Subcutaneous abdominal adipose tissue (tissue), 5 donors: ENCODE measurements around the gene PLEKHA5.
"Not testable (repeated sequence)": the region's sequence is repeated elsewhere in the genome, so short reads cannot be mapped to it uniquely, and the experiment has no call there.

Source experiments
- H3K27ac ChIP-seq: one replicate; pipeline ENCODE4 v1.7.0; 2013; ENCODE audit warnings: low read depth, mild to moderate bottlenecking, inconsistent platforms, low read length, moderate library complexity
- H3K27me3 ChIP-seq, 5 donors: one replicate each; pipeline ENCODE4 v1.7.0; 2013; ENCODE audit warnings: low read length in 5 of 5, inconsistent platforms in 1 of 5; ENCODE audit not compliant: control insufficient read depth in 5 of 5, insufficient read depth in 4 of 5
- H3K36me3 ChIP-seq, 5 donors: one replicate each; pipeline ENCODE4 v1.7.0; 2013; ENCODE audit warnings: low read length in 5 of 5; ENCODE audit not compliant: control insufficient read depth in 5 of 5, insufficient read depth in 5 of 5
- H3K4me1 ChIP-seq, 5 donors: one replicate each; pipeline ENCODE4 v1.7.0; 2013; ENCODE audit warnings: low read length in 5 of 5, mild to moderate bottlenecking in 3 of 5, moderate library complexity in 1 of 5; ENCODE audit not compliant: control insufficient read depth in 5 of 5, insufficient read depth in 5 of 5
- H3K4me3 ChIP-seq, 5 donors: one replicate each; pipeline ENCODE4 v1.7.0; 2013; ENCODE audit warnings: low read length in 5 of 5, low read depth in 1 of 5
- H3K9ac ChIP-seq, 5 donors: one replicate each; pipeline ENCODE4 v1.7.0; 2013; ENCODE audit warnings: low read length in 5 of 5, mild to moderate bottlenecking in 4 of 5, moderate library complexity in 3 of 5
- H3K9me3 ChIP-seq, 5 donors: one replicate each; pipeline ENCODE4 v1.7.0; 2013; ENCODE audit warnings: low read length in 5 of 5; ENCODE audit not compliant: control insufficient read depth in 5 of 5
- donor health status: healthy.
- donor health status: healthy.
- donor health status: healthy.
- donor health status: healthy.
- donor health status: healthy.

PLEKHA5 gene

GRCh38 chr12:19302100-19302640, 172.6 kb downstream of the PLEKHA5 start:
- no peaks in the 10 kb centered on the region for H3K4me1 ChIP-seq
- H3K27ac ChIP-seq = no peak overlapping the region
- no peaks in the 10 kb centered on the region for H3K9me3 ChIP-seq
- H3K36me3 ChIP-seq = peaks cover 0 to 15% (median 8%) of the 10 kb centered on the region in 5 donors
- H3K9ac ChIP-seq = no peak overlapping the region
- H3K27me3 ChIP-seq = no peaks in the 10 kb centered on the region
- H3K4me3 ChIP-seq = no peak overlapping the region

- H3K4me1 ChIP-seq = no peaks in the 10 kb centered on the region
- no peak overlapping the region for H3K4me3 ChIP-seq
- H3K27me3 ChIP-seq = no peaks in the 10 kb centered on the region
- peaks cover 0 to 15% (median 8%) of the 10 kb centered on the region in 5 donors for H3K36me3 ChIP-seq
- no peak overlapping the region for H3K9ac ChIP-seq
- no peak overlapping the region for H3K27ac ChIP-seq
- H3K9me3 ChIP-seq = no peaks in the 10 kb centered on the region
Observed at GRCh38 chr12:19303496-19303895, 174.0 kb downstream of the PLEKHA5 start.

GRCh38 chr12:19304149-19304750, 174.7 kb downstream of the PLEKHA5 start:
- no peak overlapping the region for H3K27ac ChIP-seq
- H3K4me3 ChIP-seq = no peak overlapping the region
- H3K27me3 ChIP-seq = no peaks in the 10 kb centered on the region
- no peak overlapping the region for H3K9ac ChIP-seq
- no peaks in the 10 kb centered on the region for H3K4me1 ChIP-seq
- peaks cover 0 to 13% (median 8%) of the 10 kb centered on the region in 5 donors for H3K36me3 ChIP-seq
- no peaks in the 10 kb centered on the region for H3K9me3 ChIP-seq

- H3K9me3 ChIP-seq, H3K4me1 ChIP-seq, H3K4me3 ChIP-seq, H3K27ac ChIP-seq, H3K9ac ChIP-seq, H3K27me3 ChIP-seq, H3K36me3 ChIP-seq: not testable (repeated sequence)
Observed at GRCh38 chr12:19305621-19306020, 176.1 kb downstream of the PLEKHA5 start.

GRCh38 chr12:19306366-19306765, 176.8 kb downstream of the PLEKHA5 start:
- H3K27ac ChIP-seq = no peak overlapping the region
- H3K36me3 ChIP-seq = peaks cover 0 to 8% (median 6%) of the 10 kb centered on the region in 5 donors
- H3K9ac ChIP-seq = no peak overlapping the region
- H3K9me3 ChIP-seq = no peaks in the 10 kb centered on the region
- H3K27me3 ChIP-seq = no peaks in the 10 kb centered on the region
- H3K4me1 ChIP-seq = no peaks in the 10 kb centered on the region
- no peak overlapping the region for H3K4me3 ChIP-seq

GRCh38 chr12:19307451-19307850, 177.9 kb downstream of the PLEKHA5 start:
- H3K4me3 ChIP-seq = no peak overlapping the region
- H3K27me3 ChIP-seq = no peaks in the 10 kb centered on the region
- no peaks in the 10 kb centered on the region for H3K9me3 ChIP-seq
- H3K27ac ChIP-seq = no peak overlapping the region
- no peak overlapping the region for H3K9ac ChIP-seq
- no peaks in the 10 kb centered on the region for H3K4me1 ChIP-seq
- H3K36me3 ChIP-seq = peaks cover 0 to 8% (median 6%) of the 10 kb centered on the region in 5 donors

GRCh38 chr12:19311165-19311564, 181.6 kb downstream of the PLEKHA5 start:
- H3K9ac ChIP-seq = no peak overlapping the region
- no peaks in the 10 kb centered on the region for H3K9me3 ChIP-seq
- no peaks in the 10 kb centered on the region for H3K4me1 ChIP-seq
- H3K4me3 ChIP-seq = no peak overlapping the region
- H3K27me3 ChIP-seq = no peaks in the 10 kb centered on the region
- no peak overlapping the region for H3K27ac ChIP-seq
- H3K36me3 ChIP-seq = peaks cover 0 to 8% (median 6%) of the 10 kb centered on the region in 5 donors

- H3K4me3 ChIP-seq = no peak overlapping the region
- no peak overlapping the region for H3K27ac ChIP-seq
- H3K9ac ChIP-seq = no peak overlapping the region
- no peaks in the 10 kb centered on the region for H3K36me3 ChIP-seq
- no peaks in the 10 kb centered on the region for H3K9me3 ChIP-seq
- no peaks in the 10 kb centered on the region for H3K27me3 ChIP-seq
- no peaks in the 10 kb centered on the region for H3K4me1 ChIP-seq
Observed at GRCh38 chr12:19312637-19313036, 183.1 kb downstream of the PLEKHA5 start.

GRCh38 chr12:19316425-19316824, 186.9 kb downstream of the PLEKHA5 start:
- Histone ChIP-seq H3K4me3 (no peak overlapping the region), H3K9ac (no peak overlapping the region), H3K36me3 (peaks cover 0 to 3% (median 0%) of the 10 kb centered on the region in 5 donors), H3K27me3 (no peaks in the 10 kb centered on the region), H3K27ac (no peak overlapping the region), H3K9me3 (no peaks in the 10 kb centered on the region), H3K4me1 (no peaks in the 10 kb centered on the region)

GRCh38 chr12:19322376-19322775, 192.8 kb downstream of the PLEKHA5 start:
- no peak overlapping the region for H3K27ac ChIP-seq
- peaks cover 4 to 21% (median 12%) of the 10 kb centered on the region in 5 donors for H3K36me3 ChIP-seq
- H3K4me1 ChIP-seq = no peaks in the 10 kb centered on the region
- no peak overlapping the region for H3K9ac ChIP-seq
- no peaks in the 10 kb centered on the region for H3K27me3 ChIP-seq
- no peak overlapping the region for H3K4me3 ChIP-seq
- no peaks in the 10 kb centered on the region for H3K9me3 ChIP-seq
